IMR-90 (cell line): Measurements from ENCODE around the gene NCKAP5. TPM values are rescaled to one million over a fixed set of nuclear protein-coding genes. Genes with fewer than 3 reads are reported as not detected.

Experiments
- ATAC-seq: fragments of 200-7000 bp; cut with Tn5 transposase; 2 replicates; pipeline ENCODE4 v1.9.1; 2020; ENCODE audit warnings: low read depth, mild to moderate bottlenecking, moderate library complexity
- BruUV-seq: library from RNA; stranded (reverse); fragments of 400-500 nt; replicated peaks from 2 replicates; lab custom pipeline; 2021; lab: Mats Ljungman, UMichigan
- CTCF ChIA-PET: fragments of 300-600 bp; formaldehyde crosslinking; extraction: SDS; loops from one replicate; lab custom pipeline; 2021; ENCODE audit warnings: antibody characterized with exemption; lab: Yijun Ruan, JAX
- POLR2A ChIA-PET: fragments of 300-600 bp; sonication (Branson Sonifier 250); formaldehyde crosslinking; loops from one replicate; lab custom pipeline; 2022; ENCODE audit warnings: antibody characterized with exemption; ENCODE audit not compliant: unreplicated experiment; lab: Charles Lee
- DNase-seq: peaks from one replicate; pipeline ENCODE4 v3.0.0; 2013
- H2AFZ ChIP-seq: replicated peaks from 2 replicates; pipeline ENCODE3; 2013; ENCODE audit warnings: low read length, mild to moderate bottlenecking; ENCODE audit not compliant: poor library complexity
- H2AK5ac ChIP-seq: 2 replicates; pipeline ENCODE4 v1.6.1; 2013; ENCODE audit warnings: low read depth, low read length, inconsistent platforms
- H2AK9ac ChIP-seq: replicated peaks from 2 replicates; pipeline ENCODE3; 2013; ENCODE audit warnings: mild to moderate bottlenecking, low read depth, low read length, moderate library complexity; ENCODE audit not compliant: poor library complexity
- H2BK120ac ChIP-seq: 2 replicates; pipeline ENCODE4 v1.6.1; 2013; ENCODE audit warnings: low read depth, low read length, inconsistent platforms
- H2BK15ac ChIP-seq: 3 replicates; pipeline ENCODE4 v1.6.1; 2013; ENCODE audit warnings: low read depth, low read length, inconsistent platforms
- H2BK20ac ChIP-seq: 2 replicates; pipeline ENCODE4 v1.6.1; 2013; ENCODE audit warnings: low read depth, mild to moderate bottlenecking, inconsistent platforms, low read length, moderate library complexity
- H2BK5ac ChIP-seq: 2 replicates; pipeline ENCODE4 v1.6.1; 2013; ENCODE audit warnings: mild to moderate bottlenecking, low read depth, low read length, inconsistent platforms; ENCODE audit not compliant: poor library complexity, severe bottlenecking
- H3K14ac ChIP-seq: replicated peaks from 2 replicates; pipeline ENCODE4 v1.6.1; 2013; ENCODE audit warnings: low read depth, low read length, inconsistent platforms
- H3K18ac ChIP-seq: 2 replicates; pipeline ENCODE4 v1.6.1; 2013; ENCODE audit warnings: low read depth, low read length, control low read depth
- H3K23ac ChIP-seq: 2 replicates; pipeline ENCODE4 v1.6.1; 2013; ENCODE audit warnings: low read depth, low read length, inconsistent platforms
- H3K27ac ChIP-seq: 2 replicates; pipeline ENCODE4 v1.5.1; 2013; ENCODE audit warnings: mild to moderate bottlenecking, control low read depth, low read length; ENCODE audit not compliant: insufficient read depth
- H3K27me3 ChIP-seq: 2 replicates; pipeline ENCODE4 v1.6.1; 2013; ENCODE audit warnings: low read length; ENCODE audit not compliant: control insufficient read depth, insufficient read depth
- H3K36me3 ChIP-seq: 2 replicates; pipeline ENCODE4 v1.6.1; 2013; ENCODE audit warnings: low read length, mixed read lengths; ENCODE audit not compliant: control insufficient read depth, insufficient read depth
- H3K4ac ChIP-seq: 2 replicates; pipeline ENCODE4 v1.6.1; 2013; ENCODE audit warnings: low read depth, low read length, inconsistent platforms
- H3K4me1 ChIP-seq: 2 replicates; pipeline ENCODE4 v1.6.1; 2013; ENCODE audit warnings: low read length, mixed read lengths; ENCODE audit not compliant: control insufficient read depth, insufficient read depth
- H3K4me2 ChIP-seq: 2 replicates; pipeline ENCODE4 v1.6.1; 2013; ENCODE audit warnings: low read depth, mild to moderate bottlenecking, control low read depth, low read length, moderate library complexity
- H3K4me3 ChIP-seq: 2 replicates; pipeline ENCODE4 v1.5.1; 2013; ENCODE audit warnings: low read depth, mild to moderate bottlenecking, control low read depth, low read length, moderate library complexity; ENCODE audit not compliant: insufficient read depth
- H3K56ac ChIP-seq: 2 replicates; pipeline ENCODE4 v1.6.1; 2013; ENCODE audit warnings: low read length, inconsistent platforms; ENCODE audit not compliant: insufficient read depth; ENCODE audit errors: extremely low read depth
- H3K79me1 ChIP-seq, 2 experiments: 2 replicates each; pipeline ENCODE4 v1.6.1; 2013; ENCODE audit warnings: low read length in 2 of 2, inconsistent platforms in 1 of 2, low read depth in 1 of 2
- H3K9ac ChIP-seq: 2 replicates; pipeline ENCODE4 v1.6.1; 2013; ENCODE audit warnings: low read depth, low read length, control low read depth
- H3K9me1 ChIP-seq: 2 replicates; pipeline ENCODE4 v1.6.1; 2013; ENCODE audit warnings: low read length, inconsistent platforms; ENCODE audit not compliant: insufficient read depth
- H3K9me3 ChIP-seq: 2 replicates; pipeline ENCODE4 v1.6.1; 2013; ENCODE audit warnings: low read length; ENCODE audit not compliant: control insufficient read depth, insufficient read depth
- H4K20me1 ChIP-seq: 2 replicates; pipeline ENCODE4 v1.6.1; 2013; ENCODE audit warnings: low read length, inconsistent platforms; ENCODE audit not compliant: insufficient read depth
- H4K5ac ChIP-seq: 2 replicates; pipeline ENCODE4 v1.6.1; 2013; ENCODE audit warnings: mild to moderate bottlenecking, low read depth, low read length, control low read depth
- H4K8ac ChIP-seq, 2 experiments: 2 replicates each; pipeline ENCODE4 v1.6.1; 2013; ENCODE audit warnings: low read depth in 2 of 2, low read length in 2 of 2, control low read depth in 1 of 2, inconsistent platforms in 1 of 2
- H4K91ac ChIP-seq: 2 replicates; pipeline ENCODE4 v1.6.1; 2013; ENCODE audit warnings: low read depth, low read length, inconsistent platforms; ENCODE audit not compliant: insufficient read depth
- BHLHE40 ChIP-seq: fragments of 150-350 bp; IDR thresholded peaks from 2 replicates; pipeline ENCODE4 v1.6.1; 2016; ENCODE audit warnings: mild to moderate bottlenecking, low read depth, low read length
- CEBPB ChIP-seq: IDR thresholded peaks from 2 replicates; pipeline ENCODE4 v1.6.1; 2012; ENCODE audit warnings: low read depth, low read length, improper control_type of control experiment
- CHD1 ChIP-seq: IDR thresholded peaks from 2 replicates; pipeline ENCODE4 v1.6.1; 2012; ENCODE audit warnings: low read depth, low read length, improper control_type of control experiment
- CTCF ChIP-seq: conservative IDR thresholded peaks from 2 replicates; pipeline ENCODE4 v1.5.1; 2012; ENCODE audit warnings: mild to moderate bottlenecking, low read depth, low read length, improper control_type of control experiment
- ELK1 ChIP-seq: fragments of 150-350 bp; IDR thresholded peaks from 2 replicates; pipeline ENCODE4 v1.6.1; 2016; ENCODE audit warnings: low read depth, mild to moderate bottlenecking, low read length, moderate library complexity, borderline replicate concordance
- FOS ChIP-seq: fragments of 150-350 bp; IDR thresholded peaks from 2 replicates; pipeline ENCODE4 v1.6.1; 2016; ENCODE audit warnings: low read depth, low read length
- MAFK ChIP-seq: IDR thresholded peaks from 2 replicates; pipeline ENCODE4 v1.6.1; 2012; ENCODE audit warnings: low read depth, low read length, improper control_type of control experiment
- MAZ ChIP-seq: IDR thresholded peaks from 2 replicates; pipeline ENCODE4 v1.6.1; 2012; ENCODE audit warnings: low read depth, mild to moderate bottlenecking, low read length, improper control_type of control experiment, moderate library complexity, borderline replicate concordance
- MXI1 ChIP-seq: IDR thresholded peaks from 2 replicates; pipeline ENCODE4 v1.6.1; 2012; ENCODE audit warnings: low read depth, mild to moderate bottlenecking, low read length, moderate library complexity, borderline replicate concordance
- NFE2L2 ChIP-seq: fragments of 150-350 bp; IDR thresholded peaks from 2 replicates; pipeline ENCODE4 v1.6.1; 2016; ENCODE audit warnings: low read depth, mild to moderate bottlenecking, low read length
- POLR2A ChIP-seq: IDR thresholded peaks from 2 replicates; pipeline ENCODE4 v1.6.1; 2012; ENCODE audit warnings: mild to moderate bottlenecking, low read depth, low read length
- RAD21 ChIP-seq: IDR thresholded peaks from 2 replicates; pipeline ENCODE4 v1.6.1; 2012; ENCODE audit warnings: low read length, improper control_type of control experiment
- RCOR1 ChIP-seq: IDR thresholded peaks from 2 replicates; pipeline ENCODE4 v1.6.1; 2012; ENCODE audit warnings: mild to moderate bottlenecking, low read length, improper control_type of control experiment; ENCODE audit not compliant: insufficient replicate concordance
- RFX5 ChIP-seq: IDR thresholded peaks from 2 replicates; pipeline ENCODE4 v1.8.0; 2012; ENCODE audit warnings: low read depth, mild to moderate bottlenecking, low read length, moderate library complexity
- SMC3 ChIP-seq: fragments of 150-350 bp; IDR thresholded peaks from 2 replicates; pipeline ENCODE4 v1.6.1; 2016; ENCODE audit warnings: low read depth, mild to moderate bottlenecking, antibody characterized with exemption, low read length, moderate library complexity
- USF2 ChIP-seq: fragments of 150-350 bp; IDR thresholded peaks from 2 replicates; pipeline ENCODE4 v1.6.1; 2017; ENCODE audit warnings: mild to moderate bottlenecking, antibody characterized with exemption, low read length, low read depth
- whole genome bisulfite sequencing, 2 experiments: methylation state at CpG; one replicate each; pipeline versions ENCODE4 v1.1.5 to v1.1.7; 2013; ENCODE audit warnings: missing lambda C conversion rate in 2 of 2; ENCODE audit not compliant: insufficient read length in 1 of 2; ENCODE audit errors: extremely low coverage in 2 of 2; 5-methylcytosine and 5-hydroxymethylcytosine counted together
- dilution Hi-C: fragments of 300-500 bp; cut with HindIII; formaldehyde crosslinking; loops from one replicate; pipeline ENCODE4 v1.14.3; 2018; ENCODE audit warnings: low sequenced_read_pairs; ENCODE audit not compliant: unreplicated experiment
- in situ Hi-C: fragments of 300-500 bp; cut with MboI; formaldehyde crosslinking; loops from 3 replicates; pipeline ENCODE4 v1.14.3; 2019; ENCODE audit warnings: low sequenced_read_pairs, inconsistent platforms, mixed read lengths
- intact Hi-C: fragments of 100-400 bp; cut with micrococcal nuclease; formaldehyde crosslinking; loops from 2 replicates; pipeline ENCODE4 v1.10.0; 2022
- polyA plus RNA-seq, 3 experiments: library from polyadenylated mRNA; depleted of rRNA; stranded (reverse); fragments of >200 nt; gene quantifications; 2 replicates each; pipeline ENCODE4 v1.2.3, GENCODE V29; 2012; ENCODE audit warnings: low replicate concordance in 1 of 3
- total RNA-seq: library from RNA; depleted of rRNA; stranded (reverse); fragments of >200 nt; gene quantifications from 2 replicates; pipeline ENCODE4 v1.2.3, GENCODE V29; 2012

NCKAP5 gene
- total and polyA plus RNA-seq, 2 of the 4 experiments (the other 2 are of a cell fraction), result 2.7 to 3.9 TPM

GRCh38 chr2:133416146-133416545, 152.1 kb downstream of the NCKAP5 start:
- peaks cover 10% of the 10 kb centered on the region for H3K9me1 ChIP-seq
- WGBS, 2 experiments, result no CpG with 5 or more reads among the region's 2 CpGs
- H2BK20ac ChIP-seq, result no peak overlapping the region
- H3K79me1 ChIP-seq, result 0 out of 4 replicates have a peak, but pooled peaks cover 0 to 6% of the 10 kb centered on the region in 2 experiments
- no peak overlapping the region for H3K4me2 ChIP-seq
- H4K8ac ChIP-seq, result no peak overlapping the region
- H2BK5ac ChIP-seq, result no peak overlapping the region
- no TSS peak for BruUV-seq
- TF ChIP-seq RFX5 (no peak), RCOR1 (no peak), SMC3 (no peak), RAD21 (no peak), BHLHE40 (no peak), NFE2L2 (no peak), MXI1 (no peak), USF2 (no peak), CHD1 (no peak), POLR2A (no peak), MAFK (no peak), CTCF (no peak), ELK1 (no peak), CEBPB (no peak), FOS (no peak), MAZ (no peak)
- H3K4ac ChIP-seq, result no peak overlapping the region
- ATAC-seq (no peak), DNase-seq (no peak)
- no peak overlapping the region for H2BK120ac ChIP-seq
- peaks cover 10% of the 10 kb centered on the region for H3K4me1 ChIP-seq
- in situ Hi-C loops (no loop called here), dilution Hi-C loops (no loop called here), intact Hi-C loops (loop anchor here (10.0 kb wide), 1 partner anchor 369 kb away; no protein-coding TSS in a partner anchor)
- H4K91ac ChIP-seq, result no peak overlapping the region
- no peak overlapping the region for H3K4me3 ChIP-seq
- H2BK15ac ChIP-seq, result no peak overlapping the region
- H3K23ac ChIP-seq, result no peak overlapping the region
- H2AK9ac ChIP-seq, result no peak overlapping the region
- H3K36me3 ChIP-seq, result no peaks in the 10 kb centered on the region
- ChIA-PET CTCF (no interaction called here), POLR2A (no interaction called here)
- H3K27ac ChIP-seq, result no peak overlapping the region
- no peak overlapping the region for H3K18ac ChIP-seq
- H4K20me1 ChIP-seq, result no peaks in the 10 kb centered on the region
- H2AK5ac ChIP-seq, result no peak overlapping the region
- H3K14ac ChIP-seq, result no peak overlapping the region
- no peaks in the 10 kb centered on the region for H3K9me3 ChIP-seq
- H3K27me3 ChIP-seq, result no peaks in the 10 kb centered on the region
- H3K56ac ChIP-seq, result no peak overlapping the region
- H4K5ac ChIP-seq, result no peak overlapping the region
- H3K9ac ChIP-seq, result no peak overlapping the region
- H2AFZ ChIP-seq, result no peak overlapping the region
